Measurements from ENCODE around the gene TXNDC5.
"Not testable (repeated sequence)": the region's sequence is repeated elsewhere in the genome, so short reads cannot be mapped to it uniquely, and the experiment has no call there.

The TXNDC5 gene

DNA sequence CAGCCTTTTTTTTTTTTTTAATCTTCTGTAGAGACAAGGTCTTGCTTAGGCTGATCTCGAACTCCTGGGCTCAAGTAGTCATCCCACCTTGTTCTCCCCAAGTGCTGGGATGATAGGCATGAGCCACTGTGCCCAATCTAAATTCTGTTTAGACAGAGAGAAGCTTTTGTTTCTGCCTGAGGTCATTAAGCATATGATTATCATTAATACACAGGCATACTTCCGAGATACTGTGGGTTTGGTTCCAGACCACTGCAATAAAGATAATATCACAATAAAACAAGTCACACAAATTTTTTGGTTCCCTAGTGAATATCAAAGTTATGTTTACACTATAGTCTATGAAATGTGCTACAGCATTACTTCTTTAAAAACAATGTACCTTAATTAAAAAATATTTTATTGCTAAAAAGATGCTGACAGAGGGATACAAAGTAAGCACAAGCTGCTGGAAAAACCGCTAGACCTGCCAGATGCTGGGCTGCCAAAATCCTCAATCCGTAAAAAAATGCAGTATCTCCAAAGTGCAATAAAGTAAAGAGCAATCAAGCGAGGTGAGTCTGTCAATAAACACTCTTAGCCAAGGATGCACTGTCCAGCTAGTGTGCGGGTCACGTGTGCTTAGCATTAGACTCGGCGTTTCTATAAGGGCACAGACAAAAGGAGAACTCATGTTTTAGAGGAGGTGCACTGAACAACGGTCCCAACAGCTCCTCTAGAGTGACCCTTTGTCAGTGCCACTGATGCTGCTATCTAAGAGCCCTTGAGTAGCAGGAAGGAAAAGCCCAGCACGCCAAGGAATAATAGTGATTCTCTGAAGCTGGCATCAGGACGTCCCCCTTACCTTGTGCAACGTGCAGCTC, 16.1 kb downstream of the TXNDC5 start:
- FAIRE-seq = no peak

- FAIRE-seq = no peak
Observed at GRCh38 chr6:7893342-7893741, 17.2 kb downstream of the TXNDC5 start.

- not testable (repeated sequence) for FAIRE-seq
Observed at GRCh38 chr6:7892367-7892766, 18.2 kb downstream of the TXNDC5 start.

- no peak for FAIRE-seq
Observed at GRCh38 chr6:7891078-7891872, 19.3 kb downstream of the TXNDC5 start.

DNA sequence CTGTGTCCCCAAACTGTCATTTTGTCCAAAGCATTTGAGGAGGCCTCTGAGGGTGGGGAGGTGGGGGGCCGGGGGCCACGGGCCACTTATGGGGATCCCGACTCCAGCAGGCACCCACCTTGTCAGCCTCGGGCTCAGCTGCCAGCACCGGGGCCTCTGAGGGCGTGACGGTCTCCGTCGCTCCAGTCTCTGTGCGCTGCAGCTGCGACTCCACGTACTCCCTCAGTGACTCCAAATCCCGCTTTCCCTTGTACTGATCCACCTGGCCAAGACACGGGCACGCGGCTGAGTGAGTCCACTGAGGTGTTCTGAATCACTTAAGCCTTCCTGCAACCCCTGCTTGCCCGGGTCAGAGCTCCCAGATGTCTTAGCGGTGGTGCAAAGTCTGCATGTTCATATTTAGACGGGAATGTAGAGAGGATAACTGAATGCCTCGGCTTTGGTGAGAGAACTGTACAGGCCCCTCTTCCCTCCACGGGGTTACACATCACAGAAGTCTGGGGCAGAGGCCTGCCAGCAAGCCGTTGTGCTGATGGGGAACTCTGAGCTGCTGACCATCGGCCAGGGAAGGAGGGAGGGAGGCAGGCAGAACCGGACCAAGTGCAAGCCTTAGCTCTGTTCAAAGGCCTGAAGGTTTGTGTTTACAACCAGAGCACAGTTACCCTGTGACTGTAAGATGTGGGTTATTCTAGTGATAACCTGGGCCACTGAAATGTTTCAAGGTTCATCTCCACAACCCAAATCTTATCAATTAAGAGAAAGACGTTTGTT, 21.8 kb downstream of the TXNDC5 start:
- FAIRE-seq = no peak

GRCh38 chr6:7887278-7887991, 23.2 kb downstream of the TXNDC5 start:
- no peak for FAIRE-seq

DNA sequence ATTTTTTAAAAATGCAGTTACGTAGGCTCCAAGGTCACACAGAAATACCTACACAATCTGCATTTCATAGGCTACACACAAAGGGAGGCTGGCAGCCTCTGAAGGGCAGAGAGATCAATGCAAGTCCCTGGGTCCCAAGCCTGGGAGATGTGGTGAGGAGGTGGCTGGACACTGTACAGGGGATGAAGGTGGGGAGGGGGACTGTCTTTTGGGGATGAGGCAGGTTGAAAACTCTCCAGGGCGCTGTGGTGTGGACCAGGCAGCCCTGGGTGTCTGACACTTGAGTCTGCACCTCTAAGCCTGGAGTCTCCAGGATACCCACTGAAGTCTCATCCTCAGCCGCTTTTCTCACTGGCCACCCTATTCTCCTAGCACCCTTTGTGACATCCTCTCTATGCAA, 24.5 kb downstream of the TXNDC5 start:
- FAIRE-seq = no peak

DNA sequence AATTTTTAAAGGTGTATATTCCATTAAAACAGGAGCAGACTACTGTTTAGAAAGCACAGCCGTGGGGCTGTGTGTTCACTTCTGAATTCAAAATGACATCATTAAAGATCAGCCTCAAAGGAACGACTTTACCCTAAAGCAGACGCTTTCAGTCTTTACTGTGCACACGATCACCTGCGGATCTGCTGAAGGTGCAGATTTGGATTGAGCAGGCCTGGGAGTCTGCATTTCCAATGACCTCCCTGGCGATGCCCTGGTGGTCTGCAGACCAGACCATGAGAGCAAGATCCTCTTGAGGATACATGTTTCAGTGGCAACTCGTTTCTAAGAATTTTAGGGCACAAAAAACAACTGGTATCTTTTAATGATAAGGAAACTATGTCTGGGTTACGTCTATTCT, 27.2 kb downstream of the TXNDC5 start:
- FAIRE-seq = no peak

GRCh38 chr6:7882505-7883257, 27.9 kb downstream of the TXNDC5 start:
- no peak for FAIRE-seq

DNA sequence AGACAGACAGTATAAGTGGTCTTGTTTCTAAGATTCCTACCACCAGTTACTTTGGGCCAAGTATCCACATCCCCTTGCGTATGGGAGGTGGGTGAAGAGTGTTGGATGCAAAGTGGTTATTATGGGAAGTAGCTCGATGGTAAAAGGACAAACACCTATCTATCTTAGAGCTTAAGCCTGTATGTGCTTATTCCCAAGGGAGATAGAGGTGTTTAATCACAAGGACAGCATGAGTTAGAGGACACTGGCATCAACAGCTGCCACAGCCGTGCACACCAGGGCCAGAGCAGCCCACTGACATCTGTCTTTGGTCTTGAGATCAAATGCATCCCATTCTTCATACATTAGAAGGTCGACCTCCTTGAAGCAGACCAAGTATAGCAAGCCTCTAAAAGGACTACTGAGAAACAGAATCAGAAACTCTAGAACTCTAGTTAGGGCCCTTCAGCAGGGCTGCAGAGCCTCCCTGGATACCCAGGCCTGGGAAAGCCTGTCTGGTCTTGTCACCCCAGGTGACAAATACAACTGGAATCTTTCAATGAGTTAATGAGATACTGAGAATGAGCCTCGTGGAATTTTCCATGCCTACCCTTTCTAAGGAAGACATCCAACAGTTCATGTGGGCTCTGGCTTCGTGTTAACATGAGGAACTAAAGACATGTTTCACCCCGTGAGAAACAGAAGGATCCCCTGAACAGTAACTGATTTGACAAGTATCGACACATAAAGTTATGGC, 28.7 kb downstream of the TXNDC5 start:
- FAIRE-seq = no peak

DNA sequence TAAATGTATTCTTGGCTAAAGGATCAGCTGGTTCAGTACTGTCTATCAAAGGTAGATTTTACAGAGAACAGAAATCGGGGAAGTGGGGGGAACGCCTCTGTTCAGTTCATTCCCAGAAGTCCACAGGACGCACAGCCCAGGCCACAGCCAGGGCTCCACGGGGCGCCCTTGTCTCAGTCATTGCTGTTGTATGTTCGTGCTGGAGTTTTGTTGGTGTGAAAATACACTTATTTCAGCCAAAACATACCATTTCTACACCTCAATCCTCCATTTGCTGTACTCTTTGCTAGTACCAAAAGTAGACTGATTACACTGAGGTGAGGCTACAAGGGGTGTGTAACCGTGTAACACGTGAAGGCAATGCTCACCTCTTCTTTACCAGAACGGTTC, 29.9 kb downstream of the TXNDC5 start:
- no peak for FAIRE-seq

GRCh38 chr6:7879980-7880717, 30.4 kb downstream of the TXNDC5 start:
- no peak for FAIRE-seq

- FAIRE-seq = no peak
Observed at GRCh38 chr6:7879579-7879978, 31.0 kb downstream of the TXNDC5 start.

DNA sequence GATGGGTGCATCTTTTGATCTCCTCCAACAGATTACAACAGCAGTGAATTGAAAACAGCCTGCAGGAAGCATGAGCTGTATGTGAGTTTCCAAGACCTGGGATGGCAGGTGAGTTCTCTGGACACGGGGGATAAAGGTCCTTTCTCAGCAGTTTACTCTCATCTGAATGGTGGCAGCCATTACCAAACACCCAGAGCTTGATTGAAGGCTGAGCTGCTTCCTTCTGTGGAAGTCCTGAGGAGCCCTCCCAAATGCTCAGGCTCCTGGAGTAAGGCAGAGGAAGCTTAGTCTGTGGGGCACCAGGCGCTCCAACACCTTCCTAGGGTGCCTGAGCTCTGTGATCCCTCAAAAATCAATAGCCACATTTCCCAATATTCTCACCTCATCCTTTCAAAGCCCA, 31.5 kb downstream of the TXNDC5 start:
- FAIRE-seq = no peak

DNA sequence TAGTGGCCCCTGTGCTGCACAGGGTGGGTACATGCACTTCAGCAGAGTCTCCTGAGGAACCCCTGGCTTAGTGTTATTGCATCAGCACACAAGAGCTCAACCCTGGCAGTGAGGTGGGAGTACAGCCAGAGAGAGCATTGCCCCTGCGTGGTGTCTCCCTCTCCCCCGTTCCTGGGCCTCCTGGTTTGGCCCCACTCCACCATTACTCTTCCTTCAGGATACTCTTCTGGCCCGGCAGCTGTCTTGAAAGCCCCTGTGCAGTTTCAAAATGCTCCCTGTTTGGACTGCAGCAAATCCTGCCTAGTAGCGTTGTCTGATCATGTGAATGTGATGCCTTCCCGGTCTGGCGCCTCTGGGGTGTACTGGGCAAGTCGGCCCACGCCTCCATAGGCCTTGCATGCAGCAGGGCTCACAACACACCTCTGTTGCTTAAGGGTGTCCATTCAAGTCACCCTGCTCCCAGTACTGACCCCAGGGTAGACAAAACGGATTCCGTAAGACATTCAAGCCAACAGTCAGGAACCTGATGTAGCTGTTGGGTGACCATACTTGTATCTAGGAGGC, 32.1 kb downstream of the TXNDC5 start:
- no peak for FAIRE-seq

DNA sequence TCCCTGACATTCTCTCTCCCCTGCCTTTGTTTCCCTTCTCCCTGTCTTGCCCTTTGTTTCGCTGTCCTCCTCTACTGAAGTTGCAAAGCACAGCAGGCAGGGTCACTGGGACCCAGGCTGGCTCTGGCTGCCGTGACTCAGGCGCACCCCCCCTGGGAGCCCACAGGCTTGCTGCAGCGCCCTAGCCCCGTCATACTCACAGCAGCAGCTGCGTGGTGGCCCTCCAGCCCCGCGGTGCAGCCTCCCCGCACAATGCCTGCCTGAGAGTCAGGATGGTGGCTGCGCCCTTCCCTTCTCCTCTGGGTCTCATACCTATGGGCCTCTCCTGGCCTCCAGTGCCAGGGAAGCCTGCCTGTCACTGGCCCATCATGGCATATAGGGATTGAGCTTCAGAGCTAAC, 41.7 kb downstream of the TXNDC5 start:
- no peak for FAIRE-seq

DNA sequence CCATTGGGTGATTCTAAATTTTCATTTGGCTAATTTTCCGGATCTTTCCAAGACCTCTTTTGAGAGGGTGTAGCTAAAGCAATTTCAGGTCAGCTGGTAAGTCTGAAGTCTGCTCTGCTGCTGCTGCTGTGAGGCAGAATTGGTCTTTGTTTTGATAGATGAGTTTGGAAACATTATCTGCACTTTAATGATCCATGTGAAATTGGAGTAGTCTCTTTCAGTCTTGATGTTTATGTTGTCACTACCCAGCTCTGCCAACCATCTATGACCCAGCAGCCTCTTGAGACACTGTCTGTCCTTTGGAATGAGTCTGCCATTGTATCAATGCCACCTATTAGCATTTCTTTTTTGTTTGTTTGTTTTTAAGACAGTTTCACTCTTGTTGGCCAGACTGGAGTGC, 44.1 kb downstream of the TXNDC5 start:
- no peak for FAIRE-seq

- FAIRE-seq = no peak
Observed at GRCh38 chr6:7865781-7866180, 44.8 kb downstream of the TXNDC5 start.

- no peak for FAIRE-seq
Observed at GRCh38 chr6:7859591-7859990, 51.0 kb downstream of the TXNDC5 start.

DNA sequence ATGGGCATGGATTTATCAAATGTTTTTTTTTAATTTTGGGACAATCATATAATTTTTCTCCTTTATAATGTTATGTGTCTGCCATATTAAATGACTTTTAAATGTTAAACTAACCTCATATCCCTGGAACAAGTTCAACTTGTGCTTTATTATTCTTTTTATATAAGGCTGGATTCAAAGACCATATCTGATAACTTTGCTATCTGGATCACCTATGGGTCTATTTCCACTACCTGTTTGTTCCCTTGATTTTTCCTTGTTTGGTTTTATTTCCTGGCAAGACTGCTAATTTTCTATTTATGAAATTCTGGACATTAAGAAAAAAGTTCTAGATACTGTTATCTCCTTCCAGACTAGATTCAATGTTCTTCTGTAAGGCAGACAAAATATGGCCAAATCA, 58.8 kb downstream of the TXNDC5 start:
- no peak for FAIRE-seq

Data from TTC549 (cell line).